Activated CD8-positive, alpha-beta memory T cell treated with anti-CD3 and anti-CD28 coated beads for 24 hours (primary cell): ENCODE measurements around the gene METTL17.
"Not testable (repeated sequence)": the region's sequence is repeated elsewhere in the genome, so short reads cannot be mapped to it uniquely, and the experiment has no call there.

ENCODE experiments used
- DNase-seq: peaks from one replicate; pipeline ENCODE4 v3.0.0-alpha.2; 2020

The METTL17 gene, protein sequence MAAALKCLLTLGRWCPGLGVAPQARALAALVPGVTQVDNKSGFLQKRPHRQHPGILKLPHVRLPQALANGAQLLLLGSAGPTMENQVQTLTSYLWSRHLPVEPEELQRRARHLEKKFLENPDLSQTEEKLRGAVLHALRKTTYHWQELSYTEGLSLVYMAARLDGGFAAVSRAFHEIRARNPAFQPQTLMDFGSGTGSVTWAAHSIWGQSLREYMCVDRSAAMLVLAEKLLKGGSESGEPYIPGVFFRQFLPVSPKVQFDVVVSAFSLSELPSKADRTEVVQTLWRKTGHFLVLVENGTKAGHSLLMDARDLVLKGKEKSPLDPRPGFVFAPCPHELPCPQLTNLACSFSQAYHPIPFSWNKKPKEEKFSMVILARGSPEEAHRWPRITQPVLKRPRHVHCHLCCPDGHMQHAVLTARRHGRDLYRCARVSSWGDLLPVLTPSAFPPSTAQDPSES

DNA sequence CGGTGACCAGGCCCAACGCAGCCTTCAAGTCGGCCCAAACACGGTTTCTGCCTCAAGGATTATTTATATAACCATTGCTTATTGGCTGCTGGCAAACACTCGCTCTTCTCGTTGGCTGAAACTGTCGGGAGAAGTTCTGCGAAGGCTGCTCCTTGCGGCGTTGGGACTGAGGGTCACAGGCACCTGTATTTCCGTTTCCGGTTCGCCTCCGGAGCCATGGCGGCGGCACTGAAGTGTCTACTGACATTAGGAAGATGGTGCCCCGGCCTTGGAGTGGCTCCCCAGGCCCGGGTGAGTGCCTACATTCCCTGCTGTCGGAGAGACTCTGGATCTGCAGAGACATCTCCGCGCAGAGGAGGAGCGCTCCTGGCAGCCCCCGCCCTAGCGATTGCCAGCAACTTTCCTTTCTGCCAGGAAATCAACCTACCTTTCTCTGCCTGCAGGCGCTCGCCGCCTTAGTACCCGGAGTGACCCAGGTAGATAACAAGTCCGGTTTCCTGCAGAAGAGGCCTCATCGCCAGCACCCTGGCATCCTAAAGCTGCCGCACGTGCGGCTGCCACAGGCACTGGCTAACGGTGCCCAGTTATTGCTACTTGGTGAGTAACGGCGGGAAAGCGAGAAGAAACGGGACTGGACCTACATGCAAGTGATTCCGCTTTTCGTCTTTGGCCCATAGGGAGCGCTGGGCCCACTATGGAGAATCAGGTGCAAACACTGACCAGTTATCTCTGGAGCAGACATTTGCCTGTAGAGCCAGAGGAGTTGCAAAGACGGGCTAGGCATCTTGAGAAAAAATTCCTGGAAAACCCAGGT, at the start of gene METTL17:
Gene METTL17 (plus strand): TSS at position 194 of the 814 bp plus-strand sequence. CDS start 23 bp downstream, at position 217.
- DNase-seq = peak; percentile 92

DNA sequence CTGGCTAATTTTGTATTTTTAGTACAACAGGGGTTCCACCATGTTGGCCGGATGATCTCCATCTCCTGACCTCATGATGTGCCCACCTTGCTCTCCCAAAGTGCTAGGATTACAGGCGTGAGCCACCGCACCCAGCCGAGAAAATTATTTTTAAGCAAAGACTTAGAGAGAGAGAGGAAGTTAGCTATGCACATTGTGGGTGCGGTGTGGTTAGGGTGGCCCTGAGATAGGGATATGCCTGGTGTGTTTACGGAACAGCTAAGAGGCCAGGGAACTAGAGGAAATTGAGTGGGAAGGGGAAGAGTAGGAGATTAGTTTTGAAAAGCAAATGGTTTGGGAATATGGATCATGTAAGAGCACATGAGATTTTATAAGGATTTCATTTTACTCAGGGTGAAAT, 44.6 kb upstream of the METTL17 start:
- DNase-seq = not testable (repeated sequence)

DNA sequence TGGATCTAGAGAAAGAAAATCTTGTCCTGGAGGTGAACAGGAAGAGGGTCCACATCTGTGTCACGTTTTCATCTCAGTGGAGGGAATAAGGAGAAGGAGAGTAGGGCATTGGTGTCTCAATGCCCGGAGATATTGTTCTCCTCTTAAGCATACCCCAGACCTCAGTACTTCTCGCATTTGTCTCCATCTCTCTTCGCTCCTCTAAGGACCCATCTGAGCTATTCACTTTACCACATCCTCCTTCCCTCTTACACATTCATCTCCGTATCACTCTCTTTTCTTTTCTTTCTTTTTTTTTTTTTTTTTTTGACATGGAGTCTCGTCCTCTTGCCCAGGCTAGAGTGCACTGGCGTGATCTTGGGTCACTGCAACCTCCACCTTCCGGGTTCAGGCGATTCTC, 43.1 kb upstream of the METTL17 start:
- DNase-seq = not testable (repeated sequence)

DNA sequence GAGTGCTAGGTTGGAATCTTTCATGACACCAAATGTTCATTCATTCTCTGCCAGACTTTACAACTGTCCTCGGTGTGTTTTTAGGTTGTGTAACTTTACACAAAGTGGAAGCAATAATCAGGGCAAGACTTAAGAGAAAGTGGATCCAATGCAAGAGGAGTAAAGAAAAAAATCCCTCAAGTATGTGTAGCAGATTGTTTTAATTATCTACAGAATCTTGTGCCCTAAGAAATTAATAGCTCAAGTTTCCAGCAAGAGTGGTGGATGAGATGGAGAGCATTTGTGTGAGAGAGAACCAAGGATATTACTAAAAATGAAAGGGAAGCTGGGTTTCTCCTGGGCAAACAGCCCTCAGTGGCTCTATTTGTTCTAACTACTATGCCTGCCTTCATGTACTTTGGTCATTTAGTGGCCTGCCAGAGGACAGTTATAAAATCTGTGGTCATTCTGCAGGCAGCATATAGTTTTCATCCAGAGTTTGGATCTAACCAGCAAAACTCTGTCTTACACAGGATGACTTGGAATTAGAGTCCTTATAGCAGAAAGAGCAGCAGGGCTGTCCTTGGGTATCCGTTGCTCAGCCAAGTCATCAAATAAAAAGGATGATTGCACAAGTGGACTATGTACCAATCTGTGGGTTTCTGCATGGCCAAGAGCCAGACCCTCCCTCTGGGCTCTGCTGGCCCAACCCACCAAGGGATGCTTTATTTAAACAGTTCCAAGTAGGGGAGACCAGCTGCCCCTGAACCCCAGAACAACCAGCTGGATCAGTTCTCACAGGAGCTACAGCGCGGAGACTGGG, 34.8 kb upstream of the METTL17 start, which contains the start of gene RNASE2:
Gene RNASE2 (plus strand): TSS at position 752 of the 802 bp plus-strand sequence. CDS start 285 bp downstream, outside the sequence.
- DNase-seq = not testable (repeated sequence)

DNA sequence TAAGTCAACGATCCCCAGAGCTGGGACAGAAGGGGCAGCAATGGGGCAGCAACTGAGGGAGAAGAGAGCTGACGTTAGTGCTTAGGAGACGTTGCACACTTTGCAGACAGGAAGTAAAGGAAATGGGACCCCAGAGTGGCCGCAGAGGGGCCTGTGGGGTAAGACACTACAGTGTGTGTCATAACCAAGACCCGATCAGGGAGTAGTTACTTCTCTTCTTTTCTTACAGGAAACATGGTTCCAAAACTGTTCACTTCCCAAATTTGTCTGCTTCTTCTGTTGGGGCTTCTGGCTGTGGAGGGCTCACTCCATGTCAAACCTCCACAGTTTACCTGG, 34.3 kb upstream of the METTL17 start:
- not testable (repeated sequence) for DNase-seq

DNA sequence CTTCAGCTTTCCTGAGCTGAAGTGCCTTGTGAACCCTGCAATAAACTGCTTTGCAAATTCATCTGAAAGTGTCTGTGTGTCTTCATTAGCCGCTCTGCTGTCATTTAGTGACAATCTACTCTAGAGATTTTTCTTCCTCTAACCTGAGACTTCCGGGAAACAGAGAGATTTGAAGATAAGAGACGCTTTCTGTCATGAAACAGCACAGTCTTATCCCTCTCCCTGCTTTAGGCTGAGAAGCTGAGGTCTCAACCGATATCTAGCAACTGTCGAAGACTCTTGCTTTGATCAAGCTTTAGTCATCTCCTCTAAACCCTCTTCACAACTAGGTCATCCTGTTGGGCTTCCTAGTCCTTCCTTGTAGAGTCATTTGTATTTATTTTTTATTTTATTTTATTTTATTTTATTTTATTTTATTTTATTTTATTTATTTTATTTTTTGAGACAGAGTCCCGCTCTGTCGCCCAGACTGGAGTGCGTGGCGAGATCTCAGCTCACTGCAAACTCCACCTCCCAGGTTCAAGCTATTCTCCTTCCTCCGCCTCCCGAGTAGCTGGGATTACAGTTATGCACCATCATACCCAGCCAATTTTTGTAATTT, 33.3 kb upstream of the METTL17 start:
- no peak for DNase-seq

DNA sequence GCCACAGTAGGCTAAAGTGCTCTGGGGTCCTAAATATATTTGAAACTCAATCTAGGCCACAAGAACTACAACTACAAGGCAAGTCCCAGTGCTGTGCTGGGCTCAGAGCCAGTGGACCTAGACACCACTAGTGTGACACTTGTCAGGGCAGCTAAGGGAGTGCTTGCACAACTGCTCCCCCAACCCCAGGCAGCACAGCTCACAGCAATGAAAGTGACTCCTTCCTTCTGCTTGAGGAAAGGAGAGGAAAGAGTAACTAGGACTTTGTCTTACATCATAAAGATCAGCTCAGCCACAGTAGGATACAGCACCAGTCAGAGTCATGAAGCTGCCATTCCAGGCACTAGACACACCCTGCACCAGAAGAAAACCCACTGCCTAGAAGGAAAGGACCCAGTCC, 30.8 kb upstream of the METTL17 start:
- DNase-seq = not testable (repeated sequence)

DNA sequence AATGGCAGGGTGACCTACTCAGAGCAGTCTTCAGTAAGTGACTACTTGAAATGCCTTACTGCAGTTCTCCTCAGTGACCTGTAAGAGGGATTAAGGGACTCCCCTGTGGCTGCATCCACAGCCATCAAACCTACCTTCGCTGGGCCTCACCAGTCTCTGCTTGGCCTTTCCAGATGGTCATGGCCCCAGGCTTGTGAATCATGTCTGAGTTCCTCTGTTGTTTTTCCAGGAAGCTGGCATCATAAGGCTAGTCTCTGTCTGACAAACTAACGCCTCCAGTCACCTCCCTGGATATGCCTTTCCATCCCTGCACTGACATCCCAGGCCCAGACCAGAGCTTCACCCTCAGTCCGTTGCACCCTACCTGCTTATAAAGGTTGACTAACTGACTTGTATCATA, 20.4 kb upstream of the METTL17 start:
- DNase-seq = no peak

DNA sequence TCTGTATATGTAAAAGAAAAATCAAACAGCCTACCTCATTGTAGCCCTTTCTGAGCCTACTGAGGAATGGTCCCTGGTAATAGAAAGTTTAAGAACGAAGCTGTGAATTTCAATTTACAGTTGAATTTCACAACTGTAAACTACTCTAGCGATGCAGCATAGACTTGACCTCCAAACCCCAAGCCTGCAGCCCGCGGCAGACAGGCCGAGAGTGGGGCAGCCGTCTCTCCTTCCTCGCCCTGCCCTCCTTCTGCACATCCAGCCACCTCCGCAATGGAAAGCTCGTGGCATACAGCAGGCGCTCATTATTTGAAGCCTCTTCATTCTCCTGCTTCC, 19.2 kb upstream of the METTL17 start:
- no peak for DNase-seq

DNA sequence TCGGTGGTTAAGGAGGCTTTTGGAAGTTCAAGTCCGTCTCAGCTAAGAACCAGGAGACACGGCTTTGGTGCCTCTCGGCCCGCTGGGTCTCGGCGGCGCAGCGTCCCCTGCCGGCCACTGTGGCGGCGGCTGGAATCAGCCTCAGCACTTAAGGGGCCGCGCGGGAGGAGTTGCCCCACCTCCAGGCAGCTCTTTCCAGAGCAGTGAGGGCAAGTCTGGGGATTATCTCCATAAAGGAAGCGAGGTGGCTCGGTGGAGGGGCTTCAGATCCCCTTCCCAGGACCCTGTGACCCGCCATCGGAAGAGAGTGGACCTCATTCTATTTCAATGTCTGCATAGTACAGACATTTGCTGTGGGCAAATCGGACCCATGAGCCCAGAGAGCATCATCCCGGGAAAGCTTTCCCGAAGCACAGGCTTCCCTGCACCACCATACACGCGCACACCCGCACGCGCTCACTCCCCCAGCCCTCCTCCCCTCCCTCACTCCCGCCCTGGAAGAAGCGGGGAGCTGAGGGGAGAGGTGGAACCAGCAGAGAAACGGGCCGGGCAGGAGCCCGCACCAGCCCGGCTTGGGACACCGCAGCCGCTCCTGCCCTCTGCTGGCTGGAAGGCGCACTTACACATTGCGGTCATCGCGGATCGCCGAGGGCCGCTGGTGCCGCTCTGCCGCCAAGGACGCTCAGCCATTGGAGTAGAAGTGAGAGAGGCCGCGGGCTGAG, 18.6 kb upstream of the METTL17 start:
- DNase-seq = peak; percentile 92

DNA sequence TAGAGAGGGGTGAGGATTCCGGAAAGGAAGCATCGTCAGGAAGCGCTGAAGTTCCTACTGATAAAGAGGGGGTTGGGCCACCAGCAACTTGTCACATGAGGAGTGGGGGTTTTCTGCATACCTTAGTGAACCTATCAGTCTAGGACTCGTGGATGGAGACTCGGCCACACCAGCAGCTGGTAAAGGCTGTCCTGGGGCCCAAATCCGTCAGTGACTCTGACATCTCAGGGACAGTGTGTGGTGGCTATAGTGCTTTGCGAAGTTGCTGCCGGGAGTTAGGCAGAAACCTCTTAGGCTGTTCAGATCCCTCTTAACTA, 18.1 kb upstream of the METTL17 start:
- DNase-seq = no peak

DNA sequence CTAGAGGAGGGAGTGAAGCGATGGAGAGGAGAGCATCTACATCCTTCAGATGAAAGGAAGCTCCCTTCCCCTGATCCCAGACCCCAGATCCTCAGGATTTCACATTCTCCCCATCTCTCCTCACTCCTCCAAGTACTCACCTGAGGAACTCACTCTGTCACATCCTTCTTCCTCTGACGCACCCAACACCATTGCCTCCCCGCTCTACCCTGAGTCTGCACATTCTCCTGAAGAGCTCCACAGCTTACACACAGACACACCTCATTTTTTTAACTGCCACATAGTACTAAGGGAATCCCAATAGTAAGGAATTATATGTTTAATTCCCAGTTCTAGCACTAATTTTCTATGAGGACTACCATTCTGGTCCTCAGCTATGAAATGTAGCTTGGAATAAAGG, 16.3 kb upstream of the METTL17 start:
- no peak for DNase-seq

DNA sequence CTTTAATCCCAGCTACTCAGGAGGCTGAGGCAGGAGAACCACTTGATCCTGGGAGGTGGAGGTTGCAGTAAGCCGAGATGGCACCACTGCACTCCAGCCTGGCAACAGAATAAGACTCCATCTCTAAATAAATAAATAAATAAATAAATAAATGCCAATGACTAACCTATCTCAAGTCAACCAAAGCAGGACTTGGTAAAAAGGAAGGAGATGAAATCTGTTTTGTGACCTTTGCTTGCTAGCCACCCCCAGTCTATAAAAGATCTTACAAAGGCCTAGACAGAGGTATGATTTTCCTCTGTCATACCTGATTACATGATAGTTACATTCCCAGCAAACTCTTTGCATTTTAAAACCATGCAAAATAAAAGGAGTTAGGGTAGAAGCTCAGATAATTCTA, 13.5 kb upstream of the METTL17 start:
- no peak for DNase-seq

DNA sequence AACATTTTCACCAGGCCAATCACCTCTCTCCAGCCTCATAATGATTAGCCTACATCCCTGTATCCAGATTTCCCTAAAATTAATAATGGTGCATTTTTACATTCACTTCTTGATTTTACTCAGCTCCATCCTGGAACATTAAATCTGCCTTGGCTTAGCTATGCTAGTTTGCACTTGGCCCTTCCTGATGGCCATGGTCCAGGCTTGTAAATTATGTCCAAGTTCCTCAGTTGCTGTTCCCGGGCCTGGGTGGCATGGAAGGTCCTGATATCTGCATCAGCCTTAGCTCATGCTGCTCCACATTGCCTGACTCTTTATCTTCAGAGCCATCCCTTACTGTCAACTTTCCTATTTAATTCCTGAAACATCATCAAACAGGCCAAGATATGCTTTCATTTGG, 11.1 kb upstream of the METTL17 start:
- no peak for DNase-seq

DNA sequence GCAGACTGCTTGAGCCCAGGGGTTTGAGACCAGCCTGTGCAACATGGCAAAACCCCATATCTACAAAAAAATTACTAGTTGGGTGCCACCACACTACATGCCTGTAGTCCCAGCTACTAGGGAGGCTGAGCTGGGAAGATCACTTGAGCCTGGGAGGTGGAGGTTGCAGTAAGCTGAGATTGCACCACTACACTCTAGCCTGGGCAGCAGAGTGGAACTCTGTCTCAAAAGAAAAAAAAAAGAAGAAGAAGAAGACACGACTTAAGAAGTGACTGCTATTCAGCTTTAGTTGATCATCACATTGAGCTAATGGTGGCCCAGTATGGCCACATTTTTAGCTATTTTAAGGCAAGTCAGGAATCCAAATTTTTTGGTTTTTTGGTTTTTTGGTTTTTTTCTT, 8.9 kb upstream of the METTL17 start:
- DNase-seq = no peak

DNA sequence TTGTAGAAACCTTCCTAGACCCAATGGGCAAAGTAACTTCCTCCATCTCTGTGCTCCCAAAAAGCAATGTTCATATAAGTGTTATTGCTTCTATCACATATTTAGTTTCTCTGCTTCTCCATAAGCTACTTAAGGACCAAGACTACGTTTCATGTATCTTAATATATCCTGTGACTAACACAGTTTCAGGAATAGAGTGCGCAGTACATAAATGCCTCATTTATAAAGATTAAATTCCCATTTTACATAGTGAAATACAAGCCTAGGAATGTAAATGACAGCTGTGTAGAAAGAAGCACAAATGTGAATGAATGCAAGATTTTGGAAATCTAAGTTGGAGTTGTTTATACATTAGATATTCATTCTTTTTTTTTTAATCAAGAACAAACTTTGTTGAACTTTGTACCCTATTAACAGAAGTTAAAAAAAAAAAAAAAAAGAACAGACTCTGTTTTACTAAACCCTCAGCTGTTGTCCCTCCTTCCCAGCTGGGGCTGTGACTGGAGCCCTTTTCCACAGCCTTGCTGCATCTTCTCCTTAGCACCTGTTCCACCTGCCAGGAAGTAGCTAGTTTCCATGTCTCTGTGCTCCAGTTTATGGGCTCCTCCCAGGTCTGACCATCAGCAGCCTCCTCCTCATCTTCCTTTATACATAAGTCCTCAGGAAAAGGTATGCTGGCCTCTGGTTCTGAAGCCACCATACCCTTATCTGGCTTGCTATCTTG, 7.0 kb upstream of the METTL17 start:
- no peak for DNase-seq

DNA sequence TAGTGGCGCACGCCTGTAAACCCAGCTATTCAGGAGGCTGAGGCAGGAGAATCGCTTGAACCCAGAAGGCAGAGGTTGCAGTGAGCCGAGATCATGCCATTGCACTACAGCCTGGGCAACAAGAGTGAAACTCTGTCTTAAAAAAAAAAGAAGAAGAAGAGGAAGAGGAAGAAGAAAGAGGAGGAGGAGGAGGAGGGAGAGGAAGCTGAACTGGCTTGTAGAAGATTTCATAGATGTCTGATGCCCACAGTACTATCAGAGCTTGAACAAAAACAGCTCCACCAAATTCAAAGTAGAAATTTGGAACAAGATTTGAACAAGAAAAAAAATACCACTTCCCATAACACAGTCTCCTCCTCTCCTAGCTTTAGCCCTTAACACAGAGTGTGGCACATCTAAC, 4.1 kb upstream of the METTL17 start:
- DNase-seq = not testable (repeated sequence)

DNA sequence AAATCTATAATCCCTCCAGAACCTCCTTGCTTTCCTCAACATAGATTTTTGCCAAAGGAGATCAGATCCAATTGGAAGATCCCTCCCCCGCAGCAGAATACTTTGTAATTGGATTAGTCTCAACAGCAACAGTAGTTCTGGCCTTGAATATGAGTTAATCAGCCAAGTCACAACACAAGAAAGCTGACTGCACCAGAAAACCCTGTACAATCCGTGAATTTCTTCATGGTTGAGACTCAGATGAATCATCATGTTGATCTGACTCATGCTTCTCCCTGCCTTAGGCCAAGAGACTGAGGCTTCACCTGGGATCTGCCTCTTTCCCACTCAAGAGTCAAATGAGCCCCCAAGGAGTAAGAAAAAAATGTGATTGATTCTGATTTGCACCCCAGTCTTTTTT, 3.0 kb upstream of the METTL17 start:
- DNase-seq = no peak

DNA sequence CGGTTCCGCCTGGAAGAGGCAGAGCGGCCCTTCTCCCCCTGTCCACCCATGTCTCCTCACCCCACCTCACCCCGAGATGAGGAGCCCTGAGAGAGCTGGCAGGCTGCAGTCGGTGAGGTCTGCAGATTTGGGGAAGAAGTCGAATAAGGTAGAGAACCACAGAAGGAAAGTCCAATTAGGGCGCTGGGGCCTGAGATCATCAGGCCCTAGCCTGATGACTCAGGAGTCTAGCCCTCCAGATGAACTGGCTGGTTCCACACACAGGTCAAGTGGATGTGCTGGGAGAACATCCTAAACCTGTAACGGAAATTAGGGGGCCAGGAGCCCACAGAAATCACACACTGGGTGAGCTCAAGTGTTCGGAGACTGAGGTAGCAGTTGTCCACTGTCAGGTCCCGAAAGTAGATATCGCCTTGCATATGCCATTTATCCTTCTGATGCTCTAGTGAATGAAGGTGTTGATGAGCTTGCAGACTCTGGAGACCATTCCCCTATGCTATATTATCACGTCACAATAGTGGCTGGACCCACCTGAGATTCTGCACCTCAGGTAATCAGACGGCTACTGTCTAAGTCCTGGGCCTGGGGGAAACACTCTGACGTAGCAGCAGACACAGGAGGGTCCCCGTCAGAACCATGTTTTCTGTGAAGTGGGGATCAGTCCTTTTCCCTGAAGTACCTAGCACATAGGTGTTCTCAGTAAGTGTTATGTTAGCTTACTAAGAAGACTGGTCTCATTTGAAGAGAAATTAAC, 886 bp upstream of the METTL17 start:
- DNase-seq = no peak

DNA sequence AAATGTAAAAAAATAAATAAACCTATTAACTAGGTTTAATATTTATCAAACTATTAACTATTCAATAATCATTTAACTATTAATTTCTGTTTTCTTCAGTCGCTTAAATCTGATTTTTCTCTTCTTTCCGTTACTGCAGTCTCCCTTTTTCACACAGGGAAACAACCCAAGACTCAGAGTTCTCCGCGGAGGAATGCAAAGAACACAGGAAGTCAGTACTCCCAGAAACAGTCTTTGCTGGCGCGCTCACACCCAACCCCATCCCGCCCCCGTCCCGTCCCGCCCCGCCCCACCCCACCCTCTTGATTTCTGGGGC, 351 bp upstream of the METTL17 start:
- no peak for DNase-seq

DNA sequence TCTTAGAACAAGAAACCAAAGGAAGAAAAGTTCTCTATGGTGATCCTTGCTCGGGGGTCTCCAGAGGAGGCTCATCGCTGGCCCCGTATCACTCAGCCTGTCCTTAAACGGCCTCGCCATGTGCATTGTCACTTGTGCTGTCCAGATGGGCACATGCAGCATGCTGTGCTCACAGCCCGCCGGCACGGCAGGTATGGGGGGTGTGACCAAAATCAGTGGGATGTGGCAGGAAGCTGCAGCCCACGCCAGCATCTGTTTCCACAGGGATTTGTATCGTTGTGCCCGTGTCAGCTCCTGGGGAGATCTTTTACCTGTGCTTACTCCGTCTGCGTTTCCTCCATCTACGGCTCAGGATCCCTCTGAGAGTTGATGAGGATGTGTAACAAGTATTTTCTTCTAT, 6.7 kb downstream of the METTL17 start:
- no peak for DNase-seq
